ENCODE data around the gene NANOS2. TPM values are rescaled to one million over a fixed set of nuclear protein-coding genes. Genes with fewer than 3 reads are reported as not detected.
A peak's percentile ranks its signal among the peaks of the same experiment; 100 is the strongest.

NANOS2 gene
- total and polyA plus RNA-seq, 4 donors, result not detected

DNA sequence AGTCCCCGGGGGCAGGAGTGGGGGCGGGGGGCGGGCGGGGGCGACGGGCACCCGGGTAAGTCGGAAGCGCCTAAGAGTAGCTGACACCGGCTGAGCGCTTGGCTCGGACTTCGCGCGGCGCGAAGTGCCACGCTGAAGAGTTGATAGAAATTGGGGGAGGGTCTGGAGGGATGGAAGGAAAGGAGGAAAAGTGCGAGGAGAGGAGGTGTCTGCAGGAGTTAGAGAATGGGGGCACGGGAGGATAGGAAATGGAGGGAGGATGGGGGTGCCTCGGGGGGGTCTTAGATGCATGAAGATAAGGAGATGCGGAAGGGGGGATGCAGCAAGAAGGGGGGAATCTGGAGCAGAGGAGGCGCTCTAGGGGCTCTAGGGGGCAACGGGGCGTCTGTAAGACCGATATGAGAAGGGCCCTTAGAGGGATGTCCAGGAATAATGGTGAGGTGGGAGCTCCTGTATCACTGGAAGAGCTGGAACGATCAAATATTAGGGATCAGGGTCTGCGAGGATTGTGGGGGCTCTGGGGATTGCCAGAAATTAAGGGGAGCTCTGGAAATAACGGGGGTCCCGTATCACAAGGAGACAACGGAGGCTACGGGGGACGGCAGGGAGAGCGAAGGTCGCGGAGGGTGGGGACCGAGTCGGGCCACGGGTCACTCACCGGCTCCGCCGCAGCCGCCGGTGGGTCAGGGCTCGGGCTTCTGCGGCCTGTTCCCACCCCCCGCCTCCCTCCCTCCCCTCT, 12.5 kb downstream of the NANOS2 start, which contains the start of gene MYPOP:
Gene MYPOP, minus strand, starts transcription at position 702 of the 739 bp plus-strand sequence. CDS start 840 bp downstream, outside the sequence.
- 1% methylated on average over 47 of the region's 47 CpGs for WGBS
- peak within 1 kb of the TSS; percentile 52 to 76 (median 74) for H3K4me3 ChIP-seq (ENCODE audit: low read depth in 1 of 3, low read length in 3 of 3)
- peak within 1 kb of the TSS; percentile 81 to 83 for H3K9ac ChIP-seq (ENCODE audit: low read depth in 1 of 2, low read length in 2 of 2)
- no peak for DNase-seq (ENCODE audit: low spot score)
- peaks cover 2 to 5% (median 3%) of the 10 kb centered on the region in 4 donors for H3K36me3 ChIP-seq (ENCODE audit: control insufficient read depth in 4 of 4, insufficient read depth in 3 of 4, low read depth in 1 of 4, low read length in 3 of 4)
- peaks cover 9 to 27% (median 15%) of the 10 kb centered on the region in 4 donors for H3K4me1 ChIP-seq (ENCODE audit: control insufficient read depth in 4 of 4, insufficient read depth in 4 of 4, low read length in 3 of 4)
- peak within 1 kb of the TSS; percentile 9 to 30 for H3K27ac ChIP-seq (ENCODE audit: low read depth in 1 of 2, low read length in 2 of 2)
- no peaks in the 10 kb centered on the region for H3K9me3 ChIP-seq (ENCODE audit: control insufficient read depth in 4 of 4, low read length in 3 of 4)
- no peak for TF ChIP-seq NR2F2 (IDR thresholded peaks at IDR 0.05)
- H3K27me3 ChIP-seq (ENCODE audit: control insufficient read depth in 4 of 4, insufficient read depth in 4 of 4, low read length in 3 of 4), result no peaks in the 10 kb centered on the region

DNA sequence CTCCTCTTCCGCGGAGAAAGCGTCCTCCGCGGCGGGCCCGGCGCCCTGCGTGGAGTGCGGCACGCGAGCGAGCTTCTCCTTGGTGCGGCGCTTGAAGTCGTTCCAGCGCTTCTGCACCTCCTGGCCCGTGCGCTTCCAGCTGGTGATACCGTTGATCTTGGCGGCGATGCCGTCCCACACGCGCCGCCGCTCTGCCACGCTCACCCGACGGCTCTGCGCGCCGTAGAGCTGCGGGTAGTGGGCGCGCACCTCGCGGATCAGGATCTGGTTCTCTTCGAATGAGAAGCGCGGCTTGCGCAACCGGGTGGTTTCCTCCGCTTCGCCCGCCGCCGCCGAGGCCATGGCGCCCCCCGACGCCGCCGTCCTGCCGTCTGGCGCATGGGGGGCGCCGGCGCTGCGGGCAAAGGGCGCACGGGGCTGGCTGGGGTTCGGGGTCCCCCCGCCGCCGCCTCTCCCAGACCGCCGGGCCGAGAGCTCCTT, 13.1 kb downstream of the NANOS2 start:
- WGBS, result 36% methylated on average over 69 of the region's 69 CpGs
- no peak overlapping the region for H3K27ac ChIP-seq (ENCODE audit: low read depth in 1 of 2, low read length in 2 of 2)
- peaks cover 2 to 5% (median 3%) of the 10 kb centered on the region in 4 donors for H3K36me3 ChIP-seq (ENCODE audit: control insufficient read depth in 4 of 4, insufficient read depth in 3 of 4, low read depth in 1 of 4, low read length in 3 of 4)
- H3K9ac ChIP-seq (ENCODE audit: low read depth in 1 of 2, low read length in 2 of 2), result no peak overlapping the region
- H3K4me3 ChIP-seq (ENCODE audit: low read depth in 1 of 3, low read length in 3 of 3), result peak overlapping the region in 2 of 3 donors; percentile 12 to 51
- peak; percentile 45 for DNase-seq (ENCODE audit: low spot score)
- no peaks in the 10 kb centered on the region for H3K9me3 ChIP-seq (ENCODE audit: control insufficient read depth in 4 of 4, low read length in 3 of 4)
- TF ChIP-seq, protein P1, sequence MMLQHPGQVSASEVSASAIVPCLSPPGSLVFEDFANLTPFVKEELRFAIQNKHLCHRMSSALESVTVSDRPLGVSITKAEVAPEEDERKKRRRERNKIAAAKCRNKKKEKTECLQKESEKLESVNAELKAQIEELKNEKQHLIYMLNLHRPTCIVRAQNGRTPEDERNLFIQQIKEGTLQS (IDR thresholded peaks at IDR 0.05), result no peak
- TF ChIP-seq, protein P2, sequence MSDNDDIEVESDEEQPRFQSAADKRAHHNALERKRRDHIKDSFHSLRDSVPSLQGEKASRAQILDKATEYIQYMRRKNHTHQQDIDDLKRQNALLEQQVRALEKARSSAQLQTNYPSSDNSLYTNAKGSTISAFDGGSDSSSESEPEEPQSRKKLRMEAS (IDR thresholded peaks at IDR 0.05), result no peak
- no peak for TF ChIP-seq EGR1 (IDR thresholded peaks at IDR 0.05; ENCODE audit: low read depth in 2 of 2)
- no peak for TF ChIP-seq SP1 (IDR thresholded peaks at IDR 0.05)
- TF ChIP-seq HNF4A (conservative IDR thresholded peaks at IDR 0.05), result no peak
- no peak for TF ChIP-seq RXRA (IDR thresholded peaks at IDR 0.05)
- no peak for TF ChIP-seq NR2F2 (IDR thresholded peaks at IDR 0.05)
- TF ChIP-seq, protein P3, sequence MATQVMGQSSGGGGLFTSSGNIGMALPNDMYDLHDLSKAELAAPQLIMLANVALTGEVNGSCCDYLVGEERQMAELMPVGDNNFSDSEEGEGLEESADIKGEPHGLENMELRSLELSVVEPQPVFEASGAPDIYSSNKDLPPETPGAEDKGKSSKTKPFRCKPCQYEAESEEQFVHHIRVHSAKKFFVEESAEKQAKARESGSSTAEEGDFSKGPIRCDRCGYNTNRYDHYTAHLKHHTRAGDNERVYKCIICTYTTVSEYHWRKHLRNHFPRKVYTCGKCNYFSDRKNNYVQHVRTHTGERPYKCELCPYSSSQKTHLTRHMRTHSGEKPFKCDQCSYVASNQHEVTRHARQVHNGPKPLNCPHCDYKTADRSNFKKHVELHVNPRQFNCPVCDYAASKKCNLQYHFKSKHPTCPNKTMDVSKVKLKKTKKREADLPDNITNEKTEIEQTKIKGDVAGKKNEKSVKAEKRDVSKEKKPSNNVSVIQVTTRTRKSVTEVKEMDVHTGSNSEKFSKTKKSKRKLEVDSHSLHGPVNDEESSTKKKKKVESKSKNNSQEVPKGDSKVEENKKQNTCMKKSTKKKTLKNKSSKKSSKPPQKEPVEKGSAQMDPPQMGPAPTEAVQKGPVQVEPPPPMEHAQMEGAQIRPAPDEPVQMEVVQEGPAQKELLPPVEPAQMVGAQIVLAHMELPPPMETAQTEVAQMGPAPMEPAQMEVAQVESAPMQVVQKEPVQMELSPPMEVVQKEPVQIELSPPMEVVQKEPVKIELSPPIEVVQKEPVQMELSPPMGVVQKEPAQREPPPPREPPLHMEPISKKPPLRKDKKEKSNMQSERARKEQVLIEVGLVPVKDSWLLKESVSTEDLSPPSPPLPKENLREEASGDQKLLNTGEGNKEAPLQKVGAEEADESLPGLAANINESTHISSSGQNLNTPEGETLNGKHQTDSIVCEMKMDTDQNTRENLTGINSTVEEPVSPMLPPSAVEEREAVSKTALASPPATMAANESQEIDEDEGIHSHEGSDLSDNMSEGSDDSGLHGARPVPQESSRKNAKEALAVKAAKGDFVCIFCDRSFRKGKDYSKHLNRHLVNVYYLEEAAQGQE (IDR thresholded peaks at IDR 0.05), result no peak
- TF ChIP-seq FOXA2 (IDR thresholded peaks at IDR 0.05), result no peak
- TF ChIP-seq, protein P4, sequence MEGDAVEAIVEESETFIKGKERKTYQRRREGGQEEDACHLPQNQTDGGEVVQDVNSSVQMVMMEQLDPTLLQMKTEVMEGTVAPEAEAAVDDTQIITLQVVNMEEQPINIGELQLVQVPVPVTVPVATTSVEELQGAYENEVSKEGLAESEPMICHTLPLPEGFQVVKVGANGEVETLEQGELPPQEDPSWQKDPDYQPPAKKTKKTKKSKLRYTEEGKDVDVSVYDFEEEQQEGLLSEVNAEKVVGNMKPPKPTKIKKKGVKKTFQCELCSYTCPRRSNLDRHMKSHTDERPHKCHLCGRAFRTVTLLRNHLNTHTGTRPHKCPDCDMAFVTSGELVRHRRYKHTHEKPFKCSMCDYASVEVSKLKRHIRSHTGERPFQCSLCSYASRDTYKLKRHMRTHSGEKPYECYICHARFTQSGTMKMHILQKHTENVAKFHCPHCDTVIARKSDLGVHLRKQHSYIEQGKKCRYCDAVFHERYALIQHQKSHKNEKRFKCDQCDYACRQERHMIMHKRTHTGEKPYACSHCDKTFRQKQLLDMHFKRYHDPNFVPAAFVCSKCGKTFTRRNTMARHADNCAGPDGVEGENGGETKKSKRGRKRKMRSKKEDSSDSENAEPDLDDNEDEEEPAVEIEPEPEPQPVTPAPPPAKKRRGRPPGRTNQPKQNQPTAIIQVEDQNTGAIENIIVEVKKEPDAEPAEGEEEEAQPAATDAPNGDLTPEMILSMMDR (IDR thresholded peaks at IDR 0.05; ENCODE audit: low read depth, low read length, missing input control), result no peak
- no peak for TF ChIP-seq JUND (IDR thresholded peaks at IDR 0.05)
- no peak for TF ChIP-seq FOXA1 (IDR thresholded peaks at IDR 0.05)
- TF ChIP-seq HNF4G (IDR thresholded peaks at IDR 0.05), result no peak
- peaks cover 9 to 27% (median 15%) of the 10 kb centered on the region in 4 donors for H3K4me1 ChIP-seq (ENCODE audit: control insufficient read depth in 4 of 4, insufficient read depth in 4 of 4, low read length in 3 of 4)
- no peaks in the 10 kb centered on the region for H3K27me3 ChIP-seq (ENCODE audit: control insufficient read depth in 4 of 4, insufficient read depth in 4 of 4, low read length in 3 of 4)
